Peyer's patch (tissue), 4 donors: Measurements from ENCODE around the gene SLCO3A1.

Experiments
- POLR2A ChIP-seq, 2 donors: fragments of 450-650 bp; IDR thresholded peaks; one replicate each; pipeline ENCODE4 v1.5.1; 2017; ENCODE audit warnings: antibody characterized with exemption in 2 of 2, mild to moderate bottlenecking in 2 of 2, moderate library complexity in 2 of 2
- TF ChIP-seq, protein P1 (sequence below), 6 experiments: fragments of 450-650 bp in 4 of 6; fragments of 200-600 bp in 2 of 6; sonication (generic) in 1 of 6; IDR thresholded peaks; one replicate each; pipeline ENCODE4 v1.5.1; 2017 to 2019; ENCODE audit warnings: antibody characterized with exemption in 6 of 6, mild to moderate bottlenecking in 3 of 6, moderate library complexity in 1 of 6

DNA sequence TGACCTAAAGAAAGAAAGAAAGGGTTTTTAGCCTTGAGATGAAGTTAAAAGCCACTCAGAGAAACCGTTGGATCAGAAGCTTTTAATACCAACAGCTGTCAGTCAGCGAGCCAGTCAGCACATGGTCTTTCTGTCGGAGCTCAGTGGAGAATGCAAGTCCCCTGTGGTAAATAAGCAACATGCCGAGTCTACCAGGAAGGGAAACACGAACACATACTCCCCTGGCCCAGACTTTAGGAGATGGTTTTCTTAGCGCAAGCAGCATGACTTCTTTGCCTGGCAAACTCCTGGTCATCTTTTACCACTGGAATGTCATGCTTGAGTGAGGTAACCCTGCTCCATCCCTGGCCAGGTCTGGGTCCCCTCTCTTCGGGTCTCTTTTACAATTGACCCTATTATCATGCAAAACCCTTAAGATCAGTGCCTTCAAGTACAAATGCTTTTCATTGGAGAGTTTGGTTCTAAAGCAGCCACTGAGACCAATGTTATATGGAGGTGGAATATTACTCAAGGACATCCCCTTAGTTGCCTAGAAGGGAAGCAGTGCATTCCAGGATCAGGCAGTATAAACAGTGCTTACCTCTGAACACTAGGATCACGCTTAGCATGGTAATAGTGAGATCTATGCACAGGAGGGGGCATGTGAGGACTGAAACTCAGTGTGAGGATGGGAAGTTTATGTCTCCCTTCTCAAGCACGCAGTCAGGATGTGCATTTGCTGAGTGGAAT, 28.2 kb downstream of the SLCO3A1 start:
- no peak for TF ChIP-seq POLR2A (IDR thresholded peaks at IDR 0.05)
- TF ChIP-seq, protein P1, sequence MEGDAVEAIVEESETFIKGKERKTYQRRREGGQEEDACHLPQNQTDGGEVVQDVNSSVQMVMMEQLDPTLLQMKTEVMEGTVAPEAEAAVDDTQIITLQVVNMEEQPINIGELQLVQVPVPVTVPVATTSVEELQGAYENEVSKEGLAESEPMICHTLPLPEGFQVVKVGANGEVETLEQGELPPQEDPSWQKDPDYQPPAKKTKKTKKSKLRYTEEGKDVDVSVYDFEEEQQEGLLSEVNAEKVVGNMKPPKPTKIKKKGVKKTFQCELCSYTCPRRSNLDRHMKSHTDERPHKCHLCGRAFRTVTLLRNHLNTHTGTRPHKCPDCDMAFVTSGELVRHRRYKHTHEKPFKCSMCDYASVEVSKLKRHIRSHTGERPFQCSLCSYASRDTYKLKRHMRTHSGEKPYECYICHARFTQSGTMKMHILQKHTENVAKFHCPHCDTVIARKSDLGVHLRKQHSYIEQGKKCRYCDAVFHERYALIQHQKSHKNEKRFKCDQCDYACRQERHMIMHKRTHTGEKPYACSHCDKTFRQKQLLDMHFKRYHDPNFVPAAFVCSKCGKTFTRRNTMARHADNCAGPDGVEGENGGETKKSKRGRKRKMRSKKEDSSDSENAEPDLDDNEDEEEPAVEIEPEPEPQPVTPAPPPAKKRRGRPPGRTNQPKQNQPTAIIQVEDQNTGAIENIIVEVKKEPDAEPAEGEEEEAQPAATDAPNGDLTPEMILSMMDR (IDR thresholded peaks at IDR 0.05): no peak
